Erythroblast (primary cell): ENCODE measurements around the gene CACNA2D2.

ENCODE experiments used
- GATA1 ChIP-seq: IDR thresholded peaks from 2 replicates; pipeline ENCODE4 v1.6.1; 2011; ENCODE audit warnings: low read depth, mild to moderate bottlenecking, control low read depth, low read length, moderate library complexity
- POLR2A ChIP-seq: IDR thresholded peaks from 2 replicates; pipeline ENCODE4 v1.6.1; 2011; ENCODE audit warnings: mild to moderate bottlenecking, low read length

- TF ChIP-seq POLR2A: no peak
- no peak for TF ChIP-seq GATA1
Measured at GRCh38 chr3:50494126-50494525, 9.3 kb downstream of the CACNA2D2 start.
